Measurements from ENCODE around the gene ZNF580.

- TF ChIP-seq ZNF205 (CRISPR knock-in tag; IDR thresholded peaks at IDR 0.05) (no peak), BHLHE40 (IDR thresholded peaks at IDR 0.05; ENCODE audit: low read length) (no peak), CREB3 (CRISPR knock-in tag; IDR thresholded peaks at IDR 0.05) (no peak), CCDC6 (CRISPR knock-in tag; IDR thresholded peaks at IDR 0.05) (no peak), NFIC (IDR thresholded peaks at IDR 0.05; ENCODE audit: low read length) (no peak), POLR2A (IDR thresholded peaks at IDR 0.05; ENCODE audit: insufficient read depth in 1 of 2, low read depth in 2 of 2, low read length in 2 of 2) (no peak), EZH2 (conservative IDR thresholded peaks at IDR 0.05; ENCODE audit: low read depth, low read length) (no peak), FOXK1 (CRISPR knock-in tag; IDR thresholded peaks at IDR 0.05; ENCODE audit: borderline replicate concordance, low read depth) (no peak), U2AF2 (IDR thresholded peaks at IDR 0.05; ENCODE audit: low read depth, low read length) (no peak), ZNF512 (CRISPR knock-in tag; IDR thresholded peaks at IDR 0.05) (no peak)
- TF ChIP-seq, protein P1, sequence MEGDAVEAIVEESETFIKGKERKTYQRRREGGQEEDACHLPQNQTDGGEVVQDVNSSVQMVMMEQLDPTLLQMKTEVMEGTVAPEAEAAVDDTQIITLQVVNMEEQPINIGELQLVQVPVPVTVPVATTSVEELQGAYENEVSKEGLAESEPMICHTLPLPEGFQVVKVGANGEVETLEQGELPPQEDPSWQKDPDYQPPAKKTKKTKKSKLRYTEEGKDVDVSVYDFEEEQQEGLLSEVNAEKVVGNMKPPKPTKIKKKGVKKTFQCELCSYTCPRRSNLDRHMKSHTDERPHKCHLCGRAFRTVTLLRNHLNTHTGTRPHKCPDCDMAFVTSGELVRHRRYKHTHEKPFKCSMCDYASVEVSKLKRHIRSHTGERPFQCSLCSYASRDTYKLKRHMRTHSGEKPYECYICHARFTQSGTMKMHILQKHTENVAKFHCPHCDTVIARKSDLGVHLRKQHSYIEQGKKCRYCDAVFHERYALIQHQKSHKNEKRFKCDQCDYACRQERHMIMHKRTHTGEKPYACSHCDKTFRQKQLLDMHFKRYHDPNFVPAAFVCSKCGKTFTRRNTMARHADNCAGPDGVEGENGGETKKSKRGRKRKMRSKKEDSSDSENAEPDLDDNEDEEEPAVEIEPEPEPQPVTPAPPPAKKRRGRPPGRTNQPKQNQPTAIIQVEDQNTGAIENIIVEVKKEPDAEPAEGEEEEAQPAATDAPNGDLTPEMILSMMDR (CRISPR knock-in tag; IDR thresholded peaks at IDR 0.05): no peak
These were observed 9.9 kb downstream of the ZNF580 start for GRCh38 chr19:55650602-55651230.
